ENCODE results near the gene ZNF76. TPM values are rescaled to one million over a fixed set of nuclear protein-coding genes. Genes with fewer than 3 reads are reported as not detected.
A peak's percentile ranks its signal among the peaks of the same experiment; 100 is the strongest.

The ZNF76 gene
- total and polyA plus RNA-seq, 9 of the 15 experiments (the other 6 are each of a cell fraction or from before 2014, with no cell fraction given) = 1.2 to 17.8 (median 10.7) TPM

DNA sequence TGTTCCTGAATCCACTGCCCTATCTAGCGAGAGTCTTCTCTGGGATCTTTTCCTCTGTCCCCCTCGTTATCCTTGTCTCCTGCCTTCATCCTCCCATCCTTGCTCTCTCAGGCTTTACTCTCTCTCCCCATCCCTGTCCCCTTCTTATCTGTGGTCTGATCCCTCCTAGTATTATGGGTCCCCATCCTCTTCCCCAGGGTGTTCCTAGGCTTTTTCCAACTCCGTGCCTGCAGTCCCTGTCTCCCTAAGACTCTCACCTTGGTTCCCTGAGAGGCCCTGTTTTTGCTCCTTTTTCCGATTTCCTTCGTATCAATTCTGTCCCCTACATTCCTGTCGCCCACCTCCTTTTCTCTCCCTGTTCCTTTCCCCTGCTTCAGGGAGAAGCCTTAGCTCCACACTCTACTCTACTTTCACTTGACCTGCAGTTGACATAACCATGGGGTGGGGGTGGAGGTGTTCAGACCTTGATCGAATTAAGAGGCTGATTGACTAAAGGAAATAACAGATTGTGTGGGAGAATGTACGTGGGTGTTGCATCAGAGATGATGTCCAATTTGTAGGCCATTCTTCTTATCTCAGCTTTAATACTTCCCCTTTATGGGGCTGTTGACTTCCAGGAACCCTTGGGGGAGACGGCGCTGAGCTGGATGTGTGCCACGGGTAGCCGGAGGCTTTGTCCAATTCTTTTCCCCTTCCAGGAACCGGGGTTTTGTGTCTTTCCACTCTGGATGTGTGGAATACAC, 83.7 kb downstream of the ZNF76 start (continued):
- TF ChIP-seq SNIP1 (IDR thresholded peaks at IDR 0.05; ENCODE audit: low read depth) (peak; percentile 77; the same call in 1 of the 2 replicates), RBM22 (IDR thresholded peaks at IDR 0.05; ENCODE audit: low read depth, low read length, poor library complexity, severe bottlenecking) (no peak), ESRRB (CRISPR knock-in tag; IDR thresholded peaks at IDR 0.05; ENCODE audit: borderline replicate concordance) (no peak), IRF2 (CRISPR knock-in tag; IDR thresholded peaks at IDR 0.05) (no peak), GATAD2A (IDR thresholded peaks at IDR 0.05) (no peak; the same call in 1 of the 2 replicates), GABPB1 (CRISPR knock-in tag; IDR thresholded peaks at IDR 0.05) (no peak), ZNF76 (CRISPR knock-in tag; IDR thresholded peaks at IDR 0.05; ENCODE audit: borderline replicate concordance) (no peak), CAMTA2 (CRISPR knock-in tag; conservative IDR thresholded peaks at IDR 0.05) (no peak), MEIS2 (IDR thresholded peaks at IDR 0.05; ENCODE audit: partially characterized antibody) (peak; percentile 53), BCOR (IDR thresholded peaks at IDR 0.05) (peak; percentile 99), NCOA4 (IDR thresholded peaks at IDR 0.05; ENCODE audit: partially characterized antibody) (peak; percentile 50), POLR2B (IDR thresholded peaks at IDR 0.05; ENCODE audit: low read depth, partially characterized antibody) (no peak), MTF1 (CRISPR knock-in tag; IDR thresholded peaks at IDR 0.05; ENCODE audit: borderline replicate concordance) (no peak), XRCC3 (IDR thresholded peaks at IDR 0.05) (no peak), FOXP1 (CRISPR knock-in tag; IDR thresholded peaks at IDR 0.05) (no peak), ZNF79 (CRISPR knock-in tag; IDR thresholded peaks at IDR 0.05; ENCODE audit: low read depth) (no peak), ZNF75A (CRISPR knock-in tag; IDR thresholded peaks at IDR 0.05) (no peak), HNRNPL (IDR thresholded peaks at IDR 0.05; ENCODE audit: low read depth, low read length) (no peak), ZNF134 (CRISPR knock-in tag; conservative IDR thresholded peaks at IDR 0.05) (no peak), PHF21A (IDR thresholded peaks at IDR 0.05; ENCODE audit: borderline replicate concordance, low read depth) (no peak), ARID2 (IDR thresholded peaks at IDR 0.05) (peak; percentile 28; the same call in 1 of the 2 replicates)
- TF ChIP-seq, protein P1, sequence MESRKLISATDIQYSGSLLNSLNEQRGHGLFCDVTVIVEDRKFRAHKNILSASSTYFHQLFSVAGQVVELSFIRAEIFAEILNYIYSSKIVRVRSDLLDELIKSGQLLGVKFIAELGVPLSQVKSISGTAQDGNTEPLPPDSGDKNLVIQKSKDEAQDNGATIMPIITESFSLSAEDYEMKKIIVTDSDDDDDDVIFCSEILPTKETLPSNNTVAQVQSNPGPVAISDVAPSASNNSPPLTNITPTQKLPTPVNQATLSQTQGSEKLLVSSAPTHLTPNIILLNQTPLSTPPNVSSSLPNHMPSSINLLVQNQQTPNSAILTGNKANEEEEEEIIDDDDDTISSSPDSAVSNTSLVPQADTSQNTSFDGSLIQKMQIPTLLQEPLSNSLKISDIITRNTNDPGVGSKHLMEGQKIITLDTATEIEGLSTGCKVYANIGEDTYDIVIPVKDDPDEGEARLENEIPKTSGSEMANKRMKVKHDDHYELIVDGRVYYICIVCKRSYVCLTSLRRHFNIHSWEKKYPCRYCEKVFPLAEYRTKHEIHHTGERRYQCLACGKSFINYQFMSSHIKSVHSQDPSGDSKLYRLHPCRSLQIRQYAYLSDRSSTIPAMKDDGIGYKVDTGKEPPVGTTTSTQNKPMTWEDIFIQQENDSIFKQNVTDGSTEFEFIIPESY (CRISPR knock-in tag; IDR thresholded peaks at IDR 0.05) = no peak
- TF ChIP-seq, protein P2, sequence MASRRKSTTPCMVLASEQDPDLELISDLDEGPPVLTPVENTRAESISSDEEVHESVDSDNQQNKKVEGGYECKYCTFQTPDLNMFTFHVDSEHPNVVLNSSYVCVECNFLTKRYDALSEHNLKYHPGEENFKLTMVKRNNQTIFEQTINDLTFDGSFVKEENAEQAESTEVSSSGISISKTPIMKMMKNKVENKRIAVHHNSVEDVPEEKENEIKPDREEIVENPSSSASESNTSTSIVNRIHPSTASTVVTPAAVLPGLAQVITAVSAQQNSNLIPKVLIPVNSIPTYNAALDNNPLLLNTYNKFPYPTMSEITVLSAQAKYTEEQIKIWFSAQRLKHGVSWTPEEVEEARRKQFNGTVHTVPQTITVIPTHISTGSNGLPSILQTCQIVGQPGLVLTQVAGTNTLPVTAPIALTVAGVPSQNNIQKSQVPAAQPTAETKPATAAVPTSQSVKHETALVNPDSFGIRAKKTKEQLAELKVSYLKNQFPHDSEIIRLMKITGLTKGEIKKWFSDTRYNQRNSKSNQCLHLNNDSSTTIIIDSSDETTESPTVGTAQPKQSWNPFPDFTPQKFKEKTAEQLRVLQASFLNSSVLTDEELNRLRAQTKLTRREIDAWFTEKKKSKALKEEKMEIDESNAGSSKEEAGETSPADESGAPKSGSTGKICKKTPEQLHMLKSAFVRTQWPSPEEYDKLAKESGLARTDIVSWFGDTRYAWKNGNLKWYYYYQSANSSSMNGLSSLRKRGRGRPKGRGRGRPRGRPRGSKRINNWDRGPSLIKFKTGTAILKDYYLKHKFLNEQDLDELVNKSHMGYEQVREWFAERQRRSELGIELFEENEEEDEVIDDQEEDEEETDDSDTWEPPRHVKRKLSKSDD (conservative IDR thresholded peaks at IDR 0.05; ENCODE audit: low read length) = 0 out of 2 replicates have a peak, but pooled peaks have one; percentile 12
- TF ChIP-seq, protein P3, sequence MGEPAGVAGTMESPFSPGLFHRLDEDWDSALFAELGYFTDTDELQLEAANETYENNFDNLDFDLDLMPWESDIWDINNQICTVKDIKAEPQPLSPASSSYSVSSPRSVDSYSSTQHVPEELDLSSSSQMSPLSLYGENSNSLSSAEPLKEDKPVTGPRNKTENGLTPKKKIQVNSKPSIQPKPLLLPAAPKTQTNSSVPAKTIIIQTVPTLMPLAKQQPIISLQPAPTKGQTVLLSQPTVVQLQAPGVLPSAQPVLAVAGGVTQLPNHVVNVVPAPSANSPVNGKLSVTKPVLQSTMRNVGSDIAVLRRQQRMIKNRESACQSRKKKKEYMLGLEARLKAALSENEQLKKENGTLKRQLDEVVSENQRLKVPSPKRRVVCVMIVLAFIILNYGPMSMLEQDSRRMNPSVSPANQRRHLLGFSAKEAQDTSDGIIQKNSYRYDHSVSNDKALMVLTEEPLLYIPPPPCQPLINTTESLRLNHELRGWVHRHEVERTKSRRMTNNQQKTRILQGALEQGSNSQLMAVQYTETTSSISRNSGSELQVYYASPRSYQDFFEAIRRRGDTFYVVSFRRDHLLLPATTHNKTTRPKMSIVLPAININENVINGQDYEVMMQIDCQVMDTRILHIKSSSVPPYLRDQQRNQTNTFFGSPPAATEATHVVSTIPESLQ (CRISPR knock-in tag; IDR thresholded peaks at IDR 0.05) = no peak

All from K562 (cell line).